Endothelial cell of umbilical vein (primary cell): ENCODE data around the gene TATDN3. TPM values are rescaled to one million over a fixed set of nuclear protein-coding genes. Genes with fewer than 3 reads are reported as not detected.
"Not testable (repeated sequence)": the region's sequence is repeated elsewhere in the genome, so short reads cannot be mapped to it uniquely, and the experiment has no call there.

Experiments
- BruUV-seq: library from RNA; stranded (reverse); fragments of 400-500 nt; replicated peaks from 2 replicates; lab custom pipeline; 2021; lab: Mats Ljungman, UMichigan
- CTCF ChIA-PET: fragments of 300-600, 350-600 bp; sonication (Branson Sonifier 250); formaldehyde crosslinking; loops from one replicate; lab custom pipeline; 2021; ENCODE audit warnings: antibody characterized with exemption, inconsistent platforms; lab: Charles Lee
- POLR2A ChIA-PET: fragments of 300-600, 350-600 bp; sonication (Branson Sonifier 250); formaldehyde crosslinking; loops from one replicate; lab custom pipeline; 2021; ENCODE audit warnings: antibody characterized with exemption, inconsistent platforms; lab: Charles Lee
- DNase-seq: peaks from one replicate; pipeline ENCODE4 v3.0.0-alpha.2; 2011; ENCODE audit warnings: low read depth, low spot score
- FAIRE-seq: peaks from 2 replicates; lab custom pipeline; 2011; peaks lifted over from hg19 to GRCh38; lab: Jason Lieb, UNC
- H2AFZ ChIP-seq: 2 replicates; pipeline ENCODE4 v1.6.0; 2012; ENCODE audit warnings: low read depth, low read length, control low read depth, inconsistent platforms
- H3K27ac ChIP-seq: 2 replicates; pipeline ENCODE4 v1.5.1; 2011; ENCODE audit warnings: low read depth, mild to moderate bottlenecking, control low read depth, low read length, moderate library complexity; ENCODE audit not compliant: insufficient read depth
- H3K27me3 ChIP-seq, 2 experiments: 2 replicates each; pipeline versions ENCODE4 v1.6.0 to v1.6.1; 2011; ENCODE audit warnings: low read length in 2 of 2, mixed read lengths in 1 of 2; ENCODE audit not compliant: control insufficient read depth in 2 of 2, insufficient read depth in 2 of 2
- H3K36me3 ChIP-seq, 2 experiments: 2 replicates in 1 of 2; 3 replicates in 1 of 2; pipeline ENCODE4 v1.5.1; 2011; ENCODE audit warnings: low read length in 2 of 2, mild to moderate bottlenecking in 1 of 2, moderate library complexity in 1 of 2; ENCODE audit not compliant: control insufficient read depth in 2 of 2, insufficient read depth in 2 of 2; ENCODE audit errors: extremely low read depth in 1 of 2
- H3K4me1 ChIP-seq: 3 replicates; pipeline ENCODE4 v1.5.1; 2011; ENCODE audit warnings: mild to moderate bottlenecking, low read length; ENCODE audit not compliant: control insufficient read depth, insufficient read depth; ENCODE audit errors: extremely low read depth
- H3K4me2 ChIP-seq: 2 replicates; pipeline ENCODE4 v1.6.1; 2011; ENCODE audit warnings: low read length, control low read depth, mixed read lengths; ENCODE audit not compliant: insufficient read depth
- H3K4me3 ChIP-seq, 3 experiments: fragments of 200-600 bp in 1 of 3; sonication (generic), shearing (Covaris generic) in 1 of 3; replicated peaks in 1 of 3; 2 replicates each; pipeline ENCODE4 v1.5.1; 2011 to 2016; ENCODE audit warnings: control low read depth in 3 of 3, low read length in 3 of 3, mild to moderate bottlenecking in 2 of 3, inconsistent platforms in 1 of 3, low read depth in 1 of 3, moderate library complexity in 1 of 3; ENCODE audit not compliant: insufficient read depth in 1 of 3
- H3K79me2 ChIP-seq: 2 replicates; pipeline ENCODE4 v1.6.0; 2012; ENCODE audit warnings: low read length, inconsistent platforms; ENCODE audit not compliant: control insufficient read depth, insufficient read depth
- H3K9ac ChIP-seq: replicated peaks from 2 replicates; pipeline ENCODE3; 2011; ENCODE audit warnings: low read length, control low read depth; ENCODE audit not compliant: insufficient read depth; ENCODE audit errors: extremely low read depth
- H3K9me1 ChIP-seq: replicated peaks from 3 replicates; pipeline ENCODE4 v1.6.0; 2011; ENCODE audit warnings: mild to moderate bottlenecking, low read length; ENCODE audit not compliant: control insufficient read depth, insufficient read depth; ENCODE audit errors: extremely low read depth
- H3K9me3 ChIP-seq: replicated peaks from 2 replicates; pipeline ENCODE4 v1.5.1; 2012; ENCODE audit warnings: low read length, inconsistent platforms; ENCODE audit not compliant: control insufficient read depth, insufficient read depth
- H4K20me1 ChIP-seq: replicated peaks from 2 replicates; pipeline ENCODE3; 2011; ENCODE audit warnings: mild to moderate bottlenecking, low read length; ENCODE audit not compliant: control insufficient read depth, insufficient read depth; ENCODE audit errors: extremely low read depth
- EZH2 ChIP-seq: IDR thresholded peaks from 2 replicates; pipeline ENCODE4 v1.6.1; 2012; ENCODE audit warnings: borderline replicate concordance, low read depth, mild to moderate bottlenecking, moderate library complexity, low read length, inconsistent platforms; ENCODE audit not compliant: severe bottlenecking
- FOS ChIP-seq: IDR thresholded peaks from 2 replicates; pipeline ENCODE4 v1.6.1; 2011; ENCODE audit warnings: mild to moderate bottlenecking, low read length, moderate library complexity, borderline replicate concordance; ENCODE audit not compliant: insufficient read depth
- GATA2 ChIP-seq: IDR thresholded peaks from 2 replicates; pipeline ENCODE4 v1.7.0; 2011; ENCODE audit warnings: low read depth, mild to moderate bottlenecking, moderate library complexity, mixed read lengths, low read length; ENCODE audit not compliant: insufficient read length, insufficient read depth
- JUN ChIP-seq: IDR thresholded peaks from 2 replicates; pipeline ENCODE4 v1.6.1; 2011; ENCODE audit warnings: borderline replicate concordance, low read depth; ENCODE audit not compliant: insufficient read length, insufficient read depth
- MYC ChIP-seq: IDR thresholded peaks from one replicate; pipeline ENCODE4 v1.6.1; 2011; ENCODE audit warnings: mild to moderate bottlenecking, low read depth, low read length
- POLR2A ChIP-seq: IDR thresholded peaks from 2 replicates; pipeline ENCODE4 v1.6.1; 2012; ENCODE audit warnings: low read depth, mild to moderate bottlenecking, control low read depth, low read length
- POLR2AphosphoS5 ChIP-seq: IDR thresholded peaks from 2 replicates; pipeline ENCODE4 v1.6.1; 2012; ENCODE audit warnings: low read depth, mild to moderate bottlenecking, control low read depth, low read length, moderate library complexity; ENCODE audit not compliant: insufficient read depth
- dilution Hi-C: fragments of 300-500 bp; cut with MboI; formaldehyde crosslinking; loops from one replicate; pipeline ENCODE4 v1.15.0; 2019; ENCODE audit warnings: low sequenced_read_pairs; ENCODE audit not compliant: extremely low pct_ligation_motif_present
- intact Hi-C: fragments of 100-400 bp; cut with micrococcal nuclease; formaldehyde crosslinking; loops from one replicate; pipeline ENCODE4 v1.10.0; 2022
- polyA plus RNA-seq, 4 experiments: library from polyadenylated mRNA; depleted of rRNA in 3 of 4; stranded (reverse) in 3 of 4; unstranded in 1 of 4; fragments of >200 nt; gene quantifications; 2 replicates each; pipeline versions ENCODE4 v1.2.1 to v1.2.3, GENCODE V29; 2011 to 2012; ENCODE audit warnings: missing spikeins in 1 of 4
- total RNA-seq: library from RNA; stranded (reverse); gene quantifications from 2 replicates; pipeline ENCODE4 v1.2.3, GENCODE V29; 2021
- TF ChIP-seq, protein P1 (sequence below): IDR thresholded peaks from 2 replicates; pipeline ENCODE4 v1.6.1; 2011; ENCODE audit not compliant: insufficient read depth, insufficient read length
- TF ChIP-seq, protein P2 (sequence below), 2 donors: IDR thresholded peaks; 1 replicate in 1 of 2; 2 replicates in 1 of 2; pipeline ENCODE4 v1.5.1; 2011; ENCODE audit warnings: low read length in 2 of 2, mild to moderate bottlenecking in 2 of 2, moderate library complexity in 2 of 2, control low read depth in 1 of 2, inconsistent platforms in 1 of 2, low read depth in 1 of 2; ENCODE audit not compliant: insufficient read depth in 1 of 2; ENCODE audit errors: extremely low read depth in 1 of 2

TATDN3 gene
- total and polyA plus RNA-seq, 2 donors (not counting 3 experiments of a cell fraction or from before 2014, with no cell fraction given): 4.3 to 8.0 TPM

DNA sequence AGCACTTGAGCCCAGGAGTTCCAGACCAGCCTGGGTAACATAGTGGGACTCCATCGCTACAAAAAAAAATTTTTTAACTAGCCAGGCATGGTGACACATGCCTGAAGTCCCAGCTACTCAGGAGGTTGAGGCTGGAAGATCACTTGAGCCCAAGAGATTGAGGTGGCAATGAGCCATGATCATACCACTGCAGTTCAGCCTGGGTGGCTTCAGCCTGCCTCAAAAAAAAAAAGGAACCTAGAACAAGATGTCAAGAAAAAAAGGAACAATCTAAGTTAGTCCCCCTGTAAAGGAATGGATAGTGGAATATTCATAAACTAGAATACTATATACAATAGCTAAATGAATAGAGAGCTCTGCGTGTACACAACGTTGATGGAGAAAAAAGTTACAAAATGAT, 14.5 kb upstream of the TATDN3 start:
- H3K4me3 ChIP-seq: no peak overlapping the region
- no peaks in the 10 kb centered on the region for H3K9me3 ChIP-seq
- no peak for TF ChIP-seq EZH2
- TF ChIP-seq GATA2: no peak
- TF ChIP-seq FOS: no peak
- TF ChIP-seq, protein P1, sequence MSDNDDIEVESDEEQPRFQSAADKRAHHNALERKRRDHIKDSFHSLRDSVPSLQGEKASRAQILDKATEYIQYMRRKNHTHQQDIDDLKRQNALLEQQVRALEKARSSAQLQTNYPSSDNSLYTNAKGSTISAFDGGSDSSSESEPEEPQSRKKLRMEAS: no peak
- TF ChIP-seq, protein P2, sequence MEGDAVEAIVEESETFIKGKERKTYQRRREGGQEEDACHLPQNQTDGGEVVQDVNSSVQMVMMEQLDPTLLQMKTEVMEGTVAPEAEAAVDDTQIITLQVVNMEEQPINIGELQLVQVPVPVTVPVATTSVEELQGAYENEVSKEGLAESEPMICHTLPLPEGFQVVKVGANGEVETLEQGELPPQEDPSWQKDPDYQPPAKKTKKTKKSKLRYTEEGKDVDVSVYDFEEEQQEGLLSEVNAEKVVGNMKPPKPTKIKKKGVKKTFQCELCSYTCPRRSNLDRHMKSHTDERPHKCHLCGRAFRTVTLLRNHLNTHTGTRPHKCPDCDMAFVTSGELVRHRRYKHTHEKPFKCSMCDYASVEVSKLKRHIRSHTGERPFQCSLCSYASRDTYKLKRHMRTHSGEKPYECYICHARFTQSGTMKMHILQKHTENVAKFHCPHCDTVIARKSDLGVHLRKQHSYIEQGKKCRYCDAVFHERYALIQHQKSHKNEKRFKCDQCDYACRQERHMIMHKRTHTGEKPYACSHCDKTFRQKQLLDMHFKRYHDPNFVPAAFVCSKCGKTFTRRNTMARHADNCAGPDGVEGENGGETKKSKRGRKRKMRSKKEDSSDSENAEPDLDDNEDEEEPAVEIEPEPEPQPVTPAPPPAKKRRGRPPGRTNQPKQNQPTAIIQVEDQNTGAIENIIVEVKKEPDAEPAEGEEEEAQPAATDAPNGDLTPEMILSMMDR (IDR thresholded peaks at IDR 0.05; ENCODE audit: extremely low read depth in 1 of 2, insufficient read depth in 1 of 2, low read depth in 1 of 2, low read length in 2 of 2): no peak
- TF ChIP-seq POLR2AphosphoS5: no peak
- TF ChIP-seq POLR2A: no peak
- TF ChIP-seq JUN: no peak
- TF ChIP-seq MYC: no peak
- H3K9ac ChIP-seq: no peak overlapping the region
- DNase-seq: no peak
- H3K4me1 ChIP-seq: peaks cover 4% of the 10 kb centered on the region
- no peak for FAIRE-seq
- intact Hi-C loops (no loop called here), dilution Hi-C loops (no loop called here)
- no TSS peak for BruUV-seq
- peaks cover 0 to 5% of the 10 kb centered on the region in 2 experiments for H3K36me3 ChIP-seq
- H3K27me3 ChIP-seq: no peaks in the 10 kb centered on the region
- ChIA-PET POLR2A (no interaction called here), CTCF (interaction anchor here (0.8 to 2.6 kb wide), 4 partner anchors 27 to 300 kb away, joined by 3 to 11 read pairs (median 8); partner anchors contain the start of gene ATF3)
- H2AFZ ChIP-seq: no peak overlapping the region
- H3K9me1 ChIP-seq: no peaks in the 10 kb centered on the region
- no peaks in the 10 kb centered on the region for H3K79me2 ChIP-seq
- H3K4me2 ChIP-seq: no peak overlapping the region
- no peaks in the 10 kb centered on the region for H4K20me1 ChIP-seq
- no peak overlapping the region for H3K27ac ChIP-seq

- H2AFZ ChIP-seq, POLR2A ChIA-PET, H3K9me1 ChIP-seq, H3K36me3 ChIP-seq, FAIRE-seq, dilution Hi-C loops, CTCF ChIA-PET, H3K9me3 ChIP-seq, H3K4me3 ChIP-seq, BruUV-seq, H3K9ac ChIP-seq, DNase-seq, H3K4me2 ChIP-seq, H3K79me2 ChIP-seq, H4K20me1 ChIP-seq, H3K27ac ChIP-seq, intact Hi-C loops, H3K27me3 ChIP-seq: not testable (repeated sequence)
- peaks cover 15% of the 10 kb centered on the region for H3K4me1 ChIP-seq
Observed at GRCh38 chr1:212779086-212779485, 12.6 kb upstream of the TATDN3 start.
